CD4-positive, alpha-beta T cell treated with Interleukin-4 for 1 hour (primary cell): Measurements from ENCODE around the gene ADARB2.
"Not testable (repeated sequence)": the region's sequence is repeated elsewhere in the genome, so short reads cannot be mapped to it uniquely, and the experiment has no call there.

Experiments
- DNase-seq, 2 donors: peaks; one replicate each; pipeline ENCODE4 v3.0.0-alpha.2; 2020 to 2022

The ADARB2 gene

GRCh38 chr10:1538531-1539061 lies 198.7 kb downstream of the ADARB2 start:
- DNase-seq: no peak

GRCh38 chr10:1538121-1538520 lies 199.2 kb downstream of the ADARB2 start:
- DNase-seq: no peak

GRCh38 chr10:1537449-1537848 lies 199.9 kb downstream of the ADARB2 start:
- DNase-seq: not testable (repeated sequence)

- DNase-seq: no peak
These were observed 201.0 kb downstream of the ADARB2 start for GRCh38 chr10:1536341-1536740.

GRCh38 chr10:1535301-1535965 lies 201.9 kb downstream of the ADARB2 start:
- DNase-seq: no peak

- DNase-seq: no peak
These were observed 202.5 kb downstream of the ADARB2 start for GRCh38 chr10:1534820-1535219.

- no peak for DNase-seq
These were observed 204.7 kb downstream of the ADARB2 start for GRCh38 chr10:1532636-1533035.

GRCh38 chr10:1531883-1532597 lies 205.3 kb downstream of the ADARB2 start:
- no peak for DNase-seq

GRCh38 chr10:1530871-1531517 lies 206.3 kb downstream of the ADARB2 start:
- DNase-seq: no peak

- no peak for DNase-seq
These were observed 207.4 kb downstream of the ADARB2 start for GRCh38 chr10:1529806-1530413.

GRCh38 chr10:1527951-1528350 lies 209.4 kb downstream of the ADARB2 start:
- DNase-seq: no peak

- no peak for DNase-seq
These were observed 210.8 kb downstream of the ADARB2 start for GRCh38 chr10:1526436-1527055.

- no peak for DNase-seq
These were observed 211.8 kb downstream of the ADARB2 start for GRCh38 chr10:1525354-1526162.

- no peak for DNase-seq
These were observed 212.8 kb downstream of the ADARB2 start for GRCh38 chr10:1524540-1524939.

GRCh38 chr10:1523221-1523620 lies 214.1 kb downstream of the ADARB2 start:
- no peak for DNase-seq

- DNase-seq: no peak
These were observed 215.1 kb downstream of the ADARB2 start for GRCh38 chr10:1522237-1522636.

- no peak for DNase-seq
These were observed 215.6 kb downstream of the ADARB2 start for GRCh38 chr10:1521741-1522140.

GRCh38 chr10:1520909-1521565 lies 216.3 kb downstream of the ADARB2 start:
- DNase-seq: no peak

GRCh38 chr10:1519391-1519790 lies 217.9 kb downstream of the ADARB2 start:
- no peak for DNase-seq

- no peak for DNase-seq
These were observed 219.6 kb downstream of the ADARB2 start for GRCh38 chr10:1517684-1518083.

GRCh38 chr10:1516492-1517165 lies 220.7 kb downstream of the ADARB2 start:
- no peak for DNase-seq
